OCI-LY3 (cell line): Measurements from ENCODE around the gene NDRG2.

Source experiments
- CTCF ChIP-seq: fragments of 200-600, 300-600 bp; sonication (generic); IDR thresholded peaks from 2 replicates; pipeline ENCODE4 v1.5.1; 2014; ENCODE audit warnings: antibody characterized with exemption, low read length, low read depth
- EZH2phosphoT487 ChIP-seq: fragments of 200-600 bp; shearing (Covaris generic); IDR thresholded peaks from 2 replicates; pipeline ENCODE4 v1.6.1; 2018; ENCODE audit warnings: antibody characterized with exemption, mixed run types, low read depth

GRCh38 chr14:20998139-20998538, 26.7 kb downstream of the NDRG2 start:
- TF ChIP-seq CTCF, result no peak
- TF ChIP-seq EZH2phosphoT487, result no peak
